ENCODE data around the gene KRTAP12-3.
A peak's percentile ranks its signal among the peaks of the same experiment; 100 is the strongest.
"Not testable (repeated sequence)": the region's sequence is repeated elsewhere in the genome, so short reads cannot be mapped to it uniquely, and the experiment has no call there.

KRTAP12-3 gene

DNA sequence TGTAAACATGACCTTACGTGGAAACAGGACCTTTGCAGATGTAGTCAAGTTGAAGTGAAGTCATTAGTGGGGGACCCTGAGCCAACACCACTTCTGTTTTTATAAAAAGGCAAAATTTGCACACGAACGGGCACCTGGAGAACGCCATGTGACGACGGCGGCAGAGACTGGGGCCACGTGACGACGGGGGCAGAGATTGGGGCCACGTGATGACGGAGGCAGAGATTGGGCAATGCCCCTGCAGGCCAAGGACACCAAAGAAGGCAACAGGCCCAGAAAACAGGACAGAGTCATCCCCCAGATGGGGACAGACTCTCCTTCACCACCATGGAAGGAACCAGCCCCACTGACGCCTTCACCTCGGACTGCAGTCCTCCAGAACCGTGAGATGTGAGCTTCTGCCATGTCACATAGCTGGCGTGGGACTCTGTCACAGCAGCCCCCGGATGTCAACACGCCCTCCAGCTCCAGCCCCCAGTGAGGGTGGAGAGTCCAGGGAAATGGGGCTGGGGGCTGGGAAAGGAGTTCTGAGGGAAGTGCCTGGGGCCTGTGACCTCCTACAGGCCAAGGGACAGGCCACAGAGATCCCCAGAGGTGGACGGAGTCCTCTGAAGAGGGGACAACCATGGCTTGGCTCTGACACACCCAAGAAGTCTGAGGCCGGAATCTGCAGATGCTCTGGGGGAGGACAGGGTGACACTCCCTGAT, 7.3 kb upstream of the KRTAP12-3 start:
- no peak for DNase-seq (ENCODE audit: low read depth in 1 of 2, low spot score in 1 of 2)

DNA sequence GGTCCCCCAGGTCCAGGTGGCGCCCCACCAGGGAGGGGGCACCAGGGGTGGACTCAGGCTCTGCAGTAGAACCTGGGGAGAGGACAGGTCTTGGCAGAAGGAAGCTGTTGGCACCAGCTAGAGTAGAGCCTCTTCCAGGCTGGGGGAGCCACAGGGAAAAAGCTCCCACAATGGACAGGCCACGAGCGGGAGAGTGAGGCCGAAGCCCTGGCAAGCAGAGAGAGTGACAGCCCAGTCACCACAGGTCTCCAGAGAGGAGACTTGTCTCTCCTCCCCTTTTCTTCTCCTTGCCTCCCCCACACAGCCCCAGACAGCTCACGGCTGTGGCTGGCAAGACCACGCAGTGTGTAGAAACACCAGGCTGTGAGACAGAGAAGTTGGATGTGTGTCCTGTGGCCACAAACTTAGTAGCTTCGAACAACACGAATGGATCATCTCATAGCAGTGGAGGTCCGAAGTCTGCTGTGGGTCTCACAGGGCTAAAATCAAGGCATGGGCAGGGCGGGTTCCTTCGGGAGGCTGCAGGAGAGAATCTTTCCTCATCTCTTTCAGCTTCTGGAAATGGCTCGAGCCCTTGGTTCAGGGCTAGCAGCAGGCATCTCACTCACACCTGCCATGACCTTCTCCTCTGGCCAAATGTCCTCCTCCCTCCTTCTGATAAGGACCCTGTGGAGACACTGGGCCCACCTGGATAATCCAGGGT, 6.6 kb upstream of the KRTAP12-3 start:
- DNase-seq (ENCODE audit: low read depth in 1 of 2, low spot score in 1 of 2) = no peak

DNA sequence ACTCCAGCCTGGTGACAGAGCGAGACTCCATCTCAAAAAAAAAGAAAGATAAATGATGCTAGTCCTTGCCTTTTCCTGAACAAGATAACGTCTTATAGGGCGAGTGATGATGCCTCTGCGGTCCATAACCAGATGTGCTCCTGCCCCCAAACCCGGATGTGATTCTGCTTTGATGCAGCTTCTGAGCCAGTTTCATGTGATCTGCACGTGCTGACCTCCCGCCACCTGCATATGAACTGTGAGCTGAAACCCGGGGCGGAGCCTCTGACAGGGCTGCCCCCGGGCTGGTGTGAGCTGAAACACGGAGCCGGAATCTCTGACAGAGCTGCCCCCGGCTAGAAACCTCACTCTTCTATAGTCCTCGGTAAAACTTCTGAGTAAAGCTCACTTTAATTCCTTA, 4.6 kb upstream of the KRTAP12-3 start:
- no peak for DNase-seq (ENCODE audit: low read depth in 1 of 2, low spot score in 1 of 2)

DNA sequence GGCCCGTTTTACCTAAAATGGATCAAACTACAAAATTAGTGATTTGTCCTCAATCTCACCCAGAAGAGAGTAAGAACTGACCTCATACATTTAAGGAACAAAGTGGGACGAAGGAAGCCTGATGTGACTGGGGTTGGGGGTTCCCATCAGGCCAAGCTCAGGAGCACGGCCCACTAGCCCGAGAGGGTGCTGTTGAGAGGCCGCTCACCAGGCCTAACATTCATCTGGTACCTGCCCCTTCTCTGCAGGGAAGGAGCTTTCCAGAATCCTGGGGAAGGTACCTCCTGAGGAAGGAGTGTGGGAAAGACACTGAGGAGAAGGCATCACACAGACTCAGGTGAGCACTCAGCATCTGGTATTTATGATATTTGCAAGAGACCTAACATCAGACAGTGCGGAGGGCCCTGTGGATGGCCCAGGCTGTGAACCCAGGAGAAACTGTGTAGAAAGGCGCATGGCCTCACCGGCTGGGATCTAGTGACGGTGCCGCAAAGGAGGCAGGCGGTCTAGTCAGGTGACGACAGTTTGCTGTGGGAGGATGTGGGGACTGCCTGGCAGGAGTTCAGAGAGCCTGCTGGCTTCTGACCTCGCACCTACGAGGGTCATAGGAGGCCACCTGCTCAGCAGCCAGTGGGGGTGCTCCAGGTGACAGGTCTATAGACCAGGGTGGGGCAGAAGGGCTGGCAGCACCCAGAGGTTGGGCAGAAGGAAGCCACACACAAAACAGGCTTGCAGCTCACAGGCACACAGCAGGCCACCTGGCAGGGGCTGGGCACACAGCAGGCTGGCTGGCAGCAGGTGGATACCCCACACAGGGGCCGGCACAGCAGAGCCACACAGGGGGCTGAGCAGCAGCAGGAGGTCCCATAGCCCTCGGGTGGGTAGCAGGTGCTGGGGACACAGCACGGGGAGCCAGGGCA, 3.8 kb upstream of the KRTAP12-3 start:
- DNase-seq (ENCODE audit: low read depth in 1 of 2, low spot score in 1 of 2) = peak in 1 of 2 donors; percentile 35

DNA sequence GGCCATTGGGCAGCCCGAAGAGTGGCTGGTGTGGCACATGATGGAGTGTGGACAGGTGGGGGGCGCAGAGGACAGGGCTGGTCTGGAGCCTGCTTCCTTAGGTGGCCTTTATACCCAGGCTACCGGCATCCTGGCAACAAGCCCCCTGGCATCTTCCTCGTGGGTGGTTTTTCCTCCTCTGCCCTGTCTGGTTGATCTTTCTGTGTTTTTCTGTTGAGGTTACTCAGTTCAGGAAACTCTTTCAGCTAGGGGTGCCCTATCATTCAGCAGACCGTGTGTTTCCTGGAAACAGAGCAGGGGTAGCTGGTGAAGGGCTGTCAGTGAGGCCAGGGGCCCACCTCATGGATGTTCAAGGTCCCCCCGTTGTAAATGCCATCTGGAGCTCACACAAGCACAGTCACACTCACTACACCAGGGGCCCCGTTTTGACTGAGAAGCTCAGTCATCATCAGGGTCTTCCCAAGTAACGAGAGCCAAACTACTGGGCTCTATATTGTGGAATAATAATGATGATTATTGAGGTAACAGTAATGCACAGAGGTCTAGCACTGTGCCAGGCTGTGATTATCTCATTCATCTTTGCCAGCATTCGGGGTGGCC, 3.1 kb upstream of the KRTAP12-3 start, which contains the start of gene KRTAP12-4:
Gene KRTAP12-4 (minus strand): TSS at position 84 of the 600 bp plus-strand sequence. CDS start 45 bp downstream, at position 39.
- DNase-seq (ENCODE audit: low read depth in 1 of 2, low spot score in 1 of 2) = no peak

DNA sequence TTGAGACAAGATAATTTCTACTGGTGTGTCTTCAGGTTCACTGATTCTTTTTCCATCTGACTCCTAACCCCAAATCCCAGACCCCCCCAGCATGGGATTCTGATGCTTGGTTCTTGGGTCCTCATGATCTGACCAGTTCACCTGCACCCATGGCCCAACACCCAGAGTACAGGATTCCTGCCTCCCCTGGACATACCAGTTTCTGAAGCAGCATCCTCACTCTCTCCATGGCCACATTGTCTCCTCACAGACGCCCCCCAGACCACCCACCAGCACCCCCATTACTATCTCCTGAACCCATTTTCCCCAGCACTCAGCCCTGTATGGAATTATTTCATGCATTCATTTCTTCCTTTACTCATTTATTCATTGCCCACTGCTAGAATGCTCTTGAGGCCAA, 864 bp upstream of the KRTAP12-3 start:
- no peak for DNase-seq (ENCODE audit: low read depth in 1 of 2, low spot score in 1 of 2)

DNA sequence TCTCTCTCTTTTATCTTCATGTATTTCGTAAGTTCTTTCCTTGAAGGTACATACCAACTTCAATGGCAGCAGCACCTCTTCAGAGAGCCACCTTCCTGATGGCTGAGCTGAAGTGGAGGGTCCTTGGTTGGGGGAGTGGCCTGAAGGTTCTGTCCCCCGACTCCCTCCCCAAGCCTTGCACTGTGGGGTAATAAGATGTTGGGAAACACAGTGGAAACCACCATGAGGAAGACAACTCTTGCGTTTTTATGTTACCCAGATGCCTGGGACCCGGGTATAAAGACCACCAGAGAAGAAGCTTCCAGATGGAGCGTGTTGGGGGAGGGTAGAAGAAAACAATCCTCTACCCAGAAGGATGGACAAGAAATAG, 794 bp downstream of the KRTAP12-3 start:
- no peak for DNase-seq (ENCODE audit: low read depth in 1 of 2, low spot score in 1 of 2)

DNA sequence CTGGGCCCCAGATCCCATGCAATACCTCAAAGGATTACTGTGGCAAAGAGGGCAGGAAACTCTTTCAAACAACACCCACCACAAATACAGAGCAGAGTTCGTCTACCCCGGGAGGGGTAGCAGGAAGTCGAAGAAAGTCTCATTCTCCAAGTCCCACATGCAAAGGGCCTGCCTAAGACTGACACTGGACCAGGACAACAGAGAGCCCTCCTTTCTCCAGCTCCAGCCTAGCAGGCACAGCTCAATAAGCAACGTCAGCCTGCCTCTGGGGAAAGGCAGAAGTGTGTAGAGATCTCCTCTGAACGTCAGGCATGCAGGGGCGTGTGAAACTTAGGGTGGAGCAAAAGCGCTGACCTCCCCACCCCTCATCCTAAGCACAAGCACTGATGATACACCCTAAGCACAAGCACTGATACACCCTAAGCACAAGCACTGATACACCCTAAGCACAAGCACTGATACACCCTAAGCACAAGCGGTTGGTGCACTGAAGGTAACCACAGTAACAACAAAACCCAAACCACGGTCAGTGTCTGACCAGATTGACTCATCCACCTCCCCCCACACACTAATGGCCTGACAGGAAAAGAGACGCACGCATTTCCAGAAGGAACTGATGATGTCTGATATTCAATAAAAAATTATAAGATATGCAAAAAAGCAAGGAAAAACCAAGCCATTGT, 1.3 kb downstream of the KRTAP12-3 start:
- DNase-seq (ENCODE audit: low read depth in 1 of 2, low spot score in 1 of 2) = no peak

DNA sequence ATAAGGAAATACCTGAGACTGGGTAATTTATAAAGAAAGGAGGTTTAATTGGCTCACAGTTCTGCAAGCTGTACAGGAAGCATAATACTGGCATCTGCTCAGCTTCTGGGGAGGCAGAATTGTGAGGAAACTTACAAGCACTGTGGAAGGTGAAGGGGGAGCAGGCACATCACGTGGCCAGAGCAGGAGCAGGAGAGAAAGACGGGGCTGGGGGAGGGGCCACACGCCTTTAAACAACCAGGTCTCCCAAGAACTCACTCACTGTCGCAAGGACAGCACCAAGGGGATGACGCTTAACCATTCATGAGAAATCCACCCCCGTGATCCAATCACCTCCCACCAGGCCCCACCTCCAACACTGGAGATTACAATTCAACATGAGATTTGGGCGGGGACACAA, 3.8 kb downstream of the KRTAP12-3 start:
- not testable (repeated sequence) for DNase-seq (ENCODE audit: low read depth in 1 of 2, low spot score in 1 of 2)

- DNase-seq (ENCODE audit: low read depth in 1 of 2, low spot score in 1 of 2) = no peak
Measured at GRCh38 chr21:44664691-44665090, 7.0 kb downstream of the KRTAP12-3 start.

DNA sequence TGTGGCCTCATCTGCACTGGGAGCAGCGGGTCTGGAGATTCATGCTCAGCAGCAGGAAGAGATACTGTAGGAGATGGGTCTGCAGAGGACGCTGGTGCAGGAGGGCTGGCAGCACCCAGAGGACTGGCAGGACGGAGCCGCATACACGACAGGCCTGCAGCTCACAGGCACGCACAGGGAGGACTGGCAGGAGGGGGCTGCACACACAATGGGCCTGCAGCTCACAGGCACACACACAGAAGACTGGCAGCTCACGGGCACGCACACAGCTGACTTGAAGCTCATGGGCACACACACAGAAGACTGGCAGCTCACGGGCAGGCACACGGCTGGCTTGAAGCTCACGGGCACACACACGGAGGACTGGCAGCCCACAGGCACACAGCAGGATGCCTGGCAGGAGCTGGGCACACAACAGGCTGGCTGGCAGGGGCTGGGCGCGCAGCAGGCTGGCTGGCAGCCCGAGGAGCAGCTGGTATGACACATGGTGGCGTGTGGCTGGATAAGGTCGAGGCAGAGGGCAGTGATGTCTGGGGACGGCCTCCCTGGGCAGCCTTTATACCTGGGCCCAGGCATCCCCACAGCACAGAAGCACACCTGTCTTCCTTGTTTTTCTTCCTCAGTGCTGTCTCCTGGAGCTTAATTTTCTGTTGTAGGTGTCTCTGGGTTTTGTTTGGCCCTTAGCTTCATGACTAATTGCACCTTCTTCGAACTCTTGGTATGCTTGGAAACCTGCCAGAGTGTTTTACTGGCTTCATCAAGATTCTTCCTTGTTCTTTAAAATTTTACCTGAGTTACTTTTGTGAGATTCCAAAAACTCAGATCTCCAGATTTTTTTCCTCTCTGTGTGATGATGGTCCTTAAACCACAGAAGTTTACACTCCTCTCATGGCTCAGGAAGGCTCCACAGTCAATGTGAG, 8.9 kb downstream of the KRTAP12-3 start, which contains the start of gene KRTAP12-2:
Gene KRTAP12-2 (minus strand): TSS at position 527 of the 920 bp plus-strand sequence. CDS start 41 bp downstream, at position 486.
- no peak for DNase-seq (ENCODE audit: low read depth in 1 of 2, low spot score in 1 of 2)

DNA sequence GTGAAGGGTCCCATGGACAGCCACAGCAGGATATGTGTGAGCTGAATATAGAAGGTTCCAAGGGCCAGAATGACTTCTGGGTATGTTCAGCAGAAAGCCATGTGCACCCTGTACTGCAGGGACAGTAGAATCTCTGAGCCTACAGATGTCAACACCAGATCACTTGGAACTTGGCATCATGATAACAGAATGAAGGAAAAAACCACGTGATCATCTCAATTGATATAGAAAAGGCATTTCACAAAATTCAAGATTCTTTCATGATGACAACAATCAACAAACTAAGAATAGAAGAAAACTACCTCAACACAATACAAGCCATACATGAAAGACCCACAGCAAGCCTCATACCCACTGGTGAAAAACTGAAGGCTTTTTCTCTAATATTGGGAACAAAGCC, 9.9 kb downstream of the KRTAP12-3 start:
- DNase-seq (ENCODE audit: low read depth in 1 of 2, low spot score in 1 of 2) = no peak

- DNase-seq (ENCODE audit: low read depth in 1 of 2, low spot score in 1 of 2) = no peak
Measured at GRCh38 chr21:44670642-44671432, 13.1 kb downstream of the KRTAP12-3 start.

- no peak for DNase-seq (ENCODE audit: low read depth in 1 of 2, low spot score in 1 of 2)
Measured at GRCh38 chr21:44671911-44672310, 14.2 kb downstream of the KRTAP12-3 start.

DNA sequence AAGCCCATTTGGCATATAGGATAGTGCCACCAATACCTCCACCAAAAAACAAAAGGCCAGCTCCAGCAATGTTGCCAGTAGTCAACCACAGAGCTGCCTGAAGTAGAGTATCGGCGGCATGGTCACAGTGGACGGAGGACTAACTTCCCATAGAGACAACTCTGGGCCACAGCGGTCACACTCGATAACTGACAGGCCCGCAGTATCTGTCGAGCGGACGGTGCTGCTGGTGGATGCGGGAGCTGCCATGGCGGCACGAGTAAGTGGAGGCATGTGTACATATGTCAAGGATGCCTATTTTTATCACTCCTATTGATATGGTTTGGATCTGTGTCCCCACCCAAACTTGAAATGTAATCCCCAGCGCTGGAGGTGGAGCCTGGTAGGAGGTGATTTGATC, 20.1 kb downstream of the KRTAP12-3 start:
- DNase-seq (ENCODE audit: low read depth in 1 of 2, low spot score in 1 of 2) = no peak

DNA sequence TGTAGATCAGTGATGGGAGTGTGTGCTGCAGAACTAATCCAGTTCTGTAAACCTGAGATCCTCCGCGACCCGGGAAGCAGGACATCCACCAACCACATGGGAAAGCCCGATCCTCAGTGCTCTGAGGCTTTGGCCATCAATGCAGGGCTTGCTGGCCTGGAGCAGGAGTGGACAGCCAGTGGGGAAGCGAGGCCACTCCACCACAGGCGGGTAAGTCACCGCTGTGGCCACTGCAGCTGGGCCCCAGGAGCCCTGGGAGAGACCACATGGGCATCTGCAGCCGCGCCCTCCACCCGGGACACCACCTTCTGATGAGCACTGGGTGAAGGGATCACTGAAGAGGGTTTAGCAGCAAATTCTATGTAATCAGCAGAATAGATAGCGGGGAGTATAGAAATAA, 23.4 kb downstream of the KRTAP12-3 start:
- DNase-seq (ENCODE audit: low read depth in 1 of 2, low spot score in 1 of 2) = no peak

DNA sequence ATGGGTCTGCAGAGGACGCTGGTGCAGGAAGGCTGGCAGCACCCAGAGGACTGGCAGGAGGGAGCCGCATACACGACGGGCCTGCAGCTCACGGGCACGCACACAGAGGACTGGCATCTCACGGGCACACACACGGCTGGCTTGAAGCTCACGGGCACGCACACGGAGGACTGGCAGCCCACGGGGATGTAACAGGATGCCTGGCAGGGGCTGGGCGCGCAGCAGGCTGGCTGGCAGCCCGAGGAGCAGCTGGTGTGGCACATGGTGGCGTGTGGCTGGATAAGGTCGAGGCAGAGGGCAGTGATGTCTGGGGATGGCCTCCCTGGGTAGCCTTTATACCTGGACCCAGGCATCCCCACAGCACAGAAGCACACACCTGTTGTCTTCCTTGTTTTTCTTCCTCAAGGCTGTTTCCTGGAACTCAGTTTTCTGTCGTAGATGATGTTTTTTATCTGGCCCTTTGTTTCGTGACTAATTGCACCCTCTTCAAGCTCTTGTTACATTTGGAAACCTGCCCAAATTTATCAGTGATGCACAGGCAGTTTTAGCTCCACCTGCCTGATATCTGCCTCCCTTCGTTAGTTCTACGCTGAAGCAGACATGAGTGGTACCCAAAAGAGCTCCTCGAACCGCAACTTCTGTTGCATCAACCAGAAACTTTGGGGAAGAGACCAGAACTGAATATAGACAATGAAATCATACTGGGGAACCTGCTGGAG, 24.3 kb downstream of the KRTAP12-3 start, which contains the start of gene KRTAP12-1:
Gene KRTAP12-1 (minus strand): TSS at position 303 of the 719 bp plus-strand sequence. CDS start 40 bp downstream, at position 263.
- no peak for DNase-seq (ENCODE audit: low read depth in 1 of 2, low spot score in 1 of 2)

All from stimulated activated CD4-positive, alpha-beta T cell treated with anti-CD3 and anti-CD28 coated beads, Interleukin-15, amount 100 ng/mL, for 1 hour (primary cell).